Measurements from ENCODE around the gene ZNRD2. TPM values are rescaled to one million over a fixed set of nuclear protein-coding genes. Genes with fewer than 3 reads are reported as not detected.
A peak's percentile ranks its signal among the peaks of the same experiment; 100 is the strongest.

Gene ZNRD2
- total RNA-seq, 1 experiment from 2014 or later: 45.8 TPM

GRCh38 chr11:65538915-65539743, 31.1 kb upstream of the ZNRD2 start:
- Histone ChIP-seq H3K27me3 (ENCODE audit: insufficient read depth, low read length) (no peaks in the 10 kb centered on the region), H3K79me2 (ENCODE audit: insufficient read depth, low read length) (no peaks in the 10 kb centered on the region), H3K23ac (ENCODE audit: insufficient read length, low read depth, low read length) (no peak overlapping the region), H2BK120ac (ENCODE audit: low read depth, low read length, poor library complexity, severe bottlenecking) (no peak overlapping the region), H3K56ac (ENCODE audit: insufficient read length, low read depth, low read length) (no peak overlapping the region), H3K18ac (ENCODE audit: insufficient read length, low read depth, low read length) (no peak overlapping the region), H2BK5ac (ENCODE audit: insufficient read length, low read length) (no peak overlapping the region), H3K23me2 (ENCODE audit: insufficient read length, low read depth, low read length, poor library complexity, severe bottlenecking) (peaks cover 13% of the 10 kb centered on the region), H3T11ph (ENCODE audit: low read length) (no peak overlapping the region), H3K9ac (ENCODE audit: extremely low read depth, insufficient read length, low read length) (no peak overlapping the region), H4K91ac (ENCODE audit: insufficient read length, low read depth, low read length) (no peak overlapping the region), H2AFZ (ENCODE audit: low read length) (no peak overlapping the region), H3K14ac (ENCODE audit: insufficient read depth, low read length) (no peak overlapping the region; the same call in 1 of the 2 replicates), H2BK20ac (ENCODE audit: low read depth, low read length, poor library complexity, severe bottlenecking) (no peak overlapping the region), H2BK15ac (ENCODE audit: low read depth, low read length) (no peak overlapping the region), H3K4me1 (ENCODE audit: insufficient read depth, low read length) (no peaks in the 10 kb centered on the region), H2AK5ac (ENCODE audit: insufficient read length, low read length) (no peak overlapping the region), H3K79me1 (ENCODE audit: insufficient read depth, low read depth, low read length, poor library complexity, severe bottlenecking) (no peaks in the 10 kb centered on the region), H2BK12ac (ENCODE audit: insufficient read length, low read depth, low read length) (no peak overlapping the region), H3K4ac (ENCODE audit: low read depth, low read length) (no peak overlapping the region), H3K4me2 (ENCODE audit: insufficient read depth, insufficient read length, low read length) (peak overlapping the region; percentile 73), H3K9me3 (ENCODE audit: control insufficient read depth, low read depth, low read length) (no peaks in the 10 kb centered on the region), H4K20me1 (ENCODE audit: control insufficient read depth, insufficient read depth, insufficient read length) (peaks cover 2% of the 10 kb centered on the region), H3K27ac (ENCODE audit: insufficient read length, low read depth, low read length) (no peak overlapping the region), H4K5ac (ENCODE audit: insufficient read length, low read depth, low read length) (no peak overlapping the region), H4K8ac (replicated peaks; ENCODE audit: insufficient read length, low read depth, low read length) (no peak overlapping the region)
- no CpG with 5 or more reads among the region's 92 CpGs for WGBS (ENCODE audit: extremely low coverage, insufficient read length, low lambda C conversion rate)
- H3K27ac Mint-ChIP-seq: no peak overlapping the region
- no peaks in the 10 kb centered on the region for H3K9me3 Mint-ChIP-seq
- H3K4me1 Mint-ChIP-seq: peaks cover 2 to 9% of the 10 kb centered on the region in 2 experiments; a peak in 3 of 4 replicates
- TF ChIP-seq CTCF (conservative IDR thresholded peaks at IDR 0.05): no peak
- H3K36me3 Mint-ChIP-seq (ENCODE audit: insufficient read depth in 1 of 3, low read depth in 3 of 3): peaks cover 0 to 29% (median 23%) of the 10 kb centered on the region in 3 experiments
- peaks cover 37% of the 10 kb centered on the region for H3K27me3 Mint-ChIP-seq (ENCODE audit: low read depth)
- DNase-seq: peak; percentile 71
- H3K4me3 Mint-ChIP-seq: peak overlapping the region; percentile 54 to 82

Measured in H9 (cell line).